Osteoblast (primary cell): ENCODE results near the gene DPY30. TPM values are rescaled to one million over a fixed set of nuclear protein-coding genes. Genes with fewer than 3 reads are reported as not detected.
"Not testable (repeated sequence)": the region's sequence is repeated elsewhere in the genome, so short reads cannot be mapped to it uniquely, and the experiment has no call there.

ENCODE experiments used
- DNase-seq: peaks from one replicate; pipeline ENCODE4 v3.0.0; 2011; ENCODE audit warnings: low spot score, mixed read lengths; ENCODE audit not compliant: insufficient read length; ENCODE audit errors: missing footprints
- H2AFZ ChIP-seq: 2 replicates; pipeline ENCODE4 v1.6.0; 2011; ENCODE audit warnings: mild to moderate bottlenecking, low read length
- H3K27ac ChIP-seq: 2 replicates; pipeline ENCODE4 v1.5.1; 2011; ENCODE audit warnings: mild to moderate bottlenecking, low read depth, low read length, moderate library complexity
- H3K27me3 ChIP-seq: 2 replicates; pipeline ENCODE4 v1.6.0; 2012; ENCODE audit warnings: mild to moderate bottlenecking, control low read depth, inconsistent platforms, low read length, moderate library complexity; ENCODE audit not compliant: insufficient read depth
- H3K36me3 ChIP-seq: 2 replicates; pipeline ENCODE4 v1.5.1; 2011; ENCODE audit warnings: mild to moderate bottlenecking, low read length, control low read depth, moderate library complexity; ENCODE audit not compliant: insufficient read depth
- H3K4me1 ChIP-seq: 2 replicates; pipeline ENCODE4 v1.5.1; 2011; ENCODE audit warnings: mild to moderate bottlenecking, low read length, control low read depth, moderate library complexity; ENCODE audit not compliant: insufficient read depth
- H3K4me2 ChIP-seq: 2 replicates; pipeline ENCODE4 v1.6.0; 2011; ENCODE audit warnings: mild to moderate bottlenecking, low read length; ENCODE audit not compliant: insufficient read depth
- H3K4me3 ChIP-seq: fragments of 200-600 bp; sonication (generic); 3 replicates; pipeline ENCODE4 v1.5.1; 2012; ENCODE audit warnings: mild to moderate bottlenecking, low read length, inconsistent platforms; ENCODE audit not compliant: insufficient read depth
- H3K79me2 ChIP-seq: 2 replicates; pipeline ENCODE4 v1.6.0; 2012; ENCODE audit warnings: mild to moderate bottlenecking, low read length, control low read depth, inconsistent platforms; ENCODE audit not compliant: insufficient read depth
- H3K9me3 ChIP-seq: 2 replicates; pipeline ENCODE4 v1.5.1; 2011; ENCODE audit warnings: low read depth, low read length, control low read depth
- H4K20me1 ChIP-seq: 2 replicates; pipeline ENCODE4 v1.6.0; 2012; ENCODE audit warnings: mild to moderate bottlenecking, low read length, control low read depth; ENCODE audit not compliant: insufficient read depth
- CTCF ChIP-seq: IDR thresholded peaks from 2 replicates; pipeline ENCODE4 v1.5.1; 2011; ENCODE audit warnings: mild to moderate bottlenecking, low read depth, low read length, moderate library complexity; ENCODE audit errors: extremely low read depth
- total RNA-seq: library from RNA; depleted of rRNA; stranded (reverse); fragments of >200 nt; gene quantifications from 2 replicates; pipeline ENCODE4 v1.2.3, GENCODE V29; 2012

DPY30 gene
- total RNA-seq, 1 donor: 30.4 TPM

GRCh38 chr2:32051836-32052439 is 12.3 kb upstream of the DPY30 start:
- Histone ChIP-seq H3K27me3 (no peaks in the 10 kb centered on the region), H2AFZ (no peak overlapping the region), H3K4me1 (no peaks in the 10 kb centered on the region), H3K4me2 (no peak overlapping the region), H3K36me3 (no peaks in the 10 kb centered on the region), H3K79me2 (no peaks in the 10 kb centered on the region), H3K27ac (no peak overlapping the region), H4K20me1 (no peaks in the 10 kb centered on the region), H3K4me3 (no peak overlapping the region), H3K9me3 (no peaks in the 10 kb centered on the region)
- DNase-seq: no peak
- TF ChIP-seq CTCF: no peak

- peaks cover 10% of the 10 kb centered on the region for H3K79me2 ChIP-seq
- H3K4me3 ChIP-seq: no peak overlapping the region
- H3K4me2 ChIP-seq: no peak overlapping the region
- no peaks in the 10 kb centered on the region for H3K9me3 ChIP-seq
- H3K36me3 ChIP-seq: no peaks in the 10 kb centered on the region
- peaks cover 7% of the 10 kb centered on the region for H3K4me1 ChIP-seq
- TF ChIP-seq CTCF: no peak
- H3K27me3 ChIP-seq: no peaks in the 10 kb centered on the region
- H2AFZ ChIP-seq: no peak overlapping the region
- no peaks in the 10 kb centered on the region for H4K20me1 ChIP-seq
- DNase-seq: no peak
- no peak overlapping the region for H3K27ac ChIP-seq
These were observed 4.0 kb upstream of the DPY30 start for GRCh38 chr2:32043561-32043960.

- H3K9me3 ChIP-seq, H3K4me3 ChIP-seq, H3K4me1 ChIP-seq, H4K20me1 ChIP-seq, H3K27me3 ChIP-seq, H2AFZ ChIP-seq, H3K4me2 ChIP-seq, DNase-seq: not testable (repeated sequence)
- Histone ChIP-seq H3K79me2 (peaks cover 43% of the 10 kb centered on the region), H3K36me3 (peaks cover 24% of the 10 kb centered on the region), H3K27ac (peak overlapping the region; percentile 33)
These were observed 5.3 kb downstream of the DPY30 start for GRCh38 chr2:32034198-32034887.

- not testable (repeated sequence) for H3K79me2 ChIP-seq, H3K9me3 ChIP-seq, H3K27ac ChIP-seq, H3K4me3 ChIP-seq, H4K20me1 ChIP-seq, H3K4me2 ChIP-seq, H2AFZ ChIP-seq, DNase-seq, H3K4me1 ChIP-seq, H3K27me3 ChIP-seq
- H3K36me3 ChIP-seq: peaks cover 30% of the 10 kb centered on the region
These were observed 20.7 kb downstream of the DPY30 start for GRCh38 chr2:32018789-32019482.
